GM18951 (cell line): ENCODE data around the gene AMFR.

Experiments used
- POLR2A ChIP-seq: IDR thresholded peaks from 4 replicates; pipeline ENCODE4 v1.6.1; 2011; ENCODE audit warnings: mild to moderate bottlenecking; ENCODE audit not compliant: insufficient read length, insufficient read depth; ENCODE audit errors: extremely low read depth
- in situ Hi-C: fragments of 300-500 bp; cut with MboI; formaldehyde crosslinking; loops from one replicate; pipeline ENCODE4 v1.12.0; 2022; ENCODE audit warnings: low sequenced_read_pairs, mixed read lengths, inconsistent platforms; ENCODE audit not compliant: unreplicated experiment

AMFR gene

DNA sequence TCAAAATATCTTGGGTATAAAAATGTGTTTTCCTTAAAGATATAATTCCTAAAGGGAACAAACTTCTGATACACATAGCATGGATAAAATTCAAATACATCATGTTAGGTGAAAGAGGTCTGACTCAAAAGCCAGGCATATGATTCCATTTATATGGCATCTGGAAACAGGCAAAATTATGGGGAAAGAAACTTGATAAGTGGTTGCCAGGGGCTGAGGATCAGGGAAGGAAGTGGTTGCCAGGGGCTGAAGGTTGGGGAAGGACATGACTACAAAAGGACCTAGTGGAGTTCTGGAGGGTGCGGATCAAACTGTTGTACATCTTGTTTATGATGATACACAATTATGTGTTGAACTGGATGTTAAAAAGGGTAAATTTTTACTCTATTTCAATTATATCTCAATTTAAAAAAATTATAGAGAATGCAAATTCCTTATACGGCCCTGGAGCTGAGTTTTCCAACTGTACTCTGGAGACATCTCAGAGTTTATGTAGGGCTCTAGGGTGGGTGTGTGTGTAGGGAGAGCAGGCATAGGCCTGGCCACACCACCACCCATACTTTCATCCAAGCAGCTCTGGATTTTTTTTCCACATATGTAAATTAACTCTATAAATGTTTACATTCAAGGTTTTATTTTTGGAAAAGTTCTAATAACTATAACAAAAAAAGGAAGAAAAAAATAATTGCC, 55.0 kb downstream of the AMFR start:
- in situ Hi-C loops: no loop called here
- no peak for TF ChIP-seq POLR2A

DNA sequence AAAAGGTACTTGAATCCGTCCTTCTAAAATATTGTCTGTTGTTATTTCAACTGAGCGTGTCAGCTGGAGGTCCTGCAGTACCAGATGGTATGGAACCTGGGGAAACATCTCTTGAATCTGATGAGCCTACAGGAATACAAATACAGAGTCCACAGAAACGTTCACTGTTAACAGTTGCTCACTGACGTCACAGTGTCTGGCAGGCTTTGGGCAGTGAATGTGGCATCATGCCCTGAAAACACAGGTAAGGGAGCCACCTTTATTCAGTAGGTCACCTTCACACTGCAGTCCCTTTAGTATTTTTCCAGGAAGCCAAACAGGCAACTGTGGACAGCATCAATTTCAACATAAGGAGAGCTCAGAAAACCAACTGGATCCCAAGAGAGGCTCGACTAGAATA, 56.1 kb downstream of the AMFR start:
- in situ Hi-C loops: no loop called here
- TF ChIP-seq POLR2A: no peak

DNA sequence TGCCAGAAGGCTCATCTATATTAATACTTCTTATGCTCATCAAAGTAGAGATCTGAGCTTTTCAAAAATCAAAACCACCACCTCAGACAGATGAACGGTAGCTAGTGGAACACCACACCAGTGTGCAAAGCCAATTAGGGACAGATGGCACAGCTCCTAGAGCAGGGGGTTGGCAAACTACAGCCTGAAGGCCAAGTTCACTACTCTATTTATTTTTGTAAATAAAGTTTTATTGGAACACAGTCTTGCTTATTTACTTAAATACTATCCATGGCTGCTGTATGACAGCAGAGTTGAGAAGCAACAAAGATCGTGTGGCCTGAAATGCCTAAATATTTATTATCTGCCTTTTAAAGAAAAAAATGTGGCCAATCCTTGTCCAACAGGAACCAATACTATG, 56.8 kb downstream of the AMFR start:
- TF ChIP-seq POLR2A: no peak
- in situ Hi-C loops: no loop called here

DNA sequence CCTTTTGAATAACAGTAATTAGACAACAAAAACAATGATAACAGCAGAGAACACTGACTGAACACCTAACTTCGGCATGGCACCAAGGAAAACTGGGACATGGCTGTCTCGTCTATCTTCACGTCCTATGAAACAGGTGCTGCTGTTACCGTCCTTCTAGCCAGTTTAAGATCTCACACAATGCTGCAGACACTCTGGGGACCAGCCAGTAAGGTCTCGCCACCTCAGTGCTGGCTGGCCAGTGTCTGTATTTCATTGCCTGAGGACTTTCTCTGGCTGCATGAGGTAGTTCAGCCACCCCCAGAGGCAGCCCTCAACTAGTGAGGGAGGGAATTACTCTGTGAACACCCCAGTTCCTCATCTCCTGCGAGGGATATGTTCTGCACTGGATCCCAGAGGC, 57.6 kb downstream of the AMFR start:
- no peak for TF ChIP-seq POLR2A
- in situ Hi-C loops: no loop called here

DNA sequence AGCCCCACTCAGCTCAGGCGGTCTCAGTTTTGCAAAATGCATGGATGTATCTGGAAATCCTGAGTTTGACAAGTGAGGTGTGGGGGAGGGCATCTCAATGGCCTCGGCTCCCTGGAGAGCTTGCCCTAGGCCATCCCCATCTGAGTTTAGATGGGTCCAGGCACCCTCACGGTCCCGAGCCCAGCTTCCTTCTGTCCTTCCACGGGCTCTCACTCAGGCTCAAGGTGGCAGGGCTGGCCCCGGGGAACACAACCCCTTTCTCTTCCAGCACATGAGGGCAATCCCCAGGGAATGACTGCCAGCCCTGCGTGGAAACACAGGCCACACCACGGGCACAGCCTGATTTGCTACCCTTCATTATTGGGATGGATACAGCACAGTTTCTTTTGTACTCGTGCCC, 58.4 kb downstream of the AMFR start:
- in situ Hi-C loops: no loop called here
- no peak for TF ChIP-seq POLR2A

DNA sequence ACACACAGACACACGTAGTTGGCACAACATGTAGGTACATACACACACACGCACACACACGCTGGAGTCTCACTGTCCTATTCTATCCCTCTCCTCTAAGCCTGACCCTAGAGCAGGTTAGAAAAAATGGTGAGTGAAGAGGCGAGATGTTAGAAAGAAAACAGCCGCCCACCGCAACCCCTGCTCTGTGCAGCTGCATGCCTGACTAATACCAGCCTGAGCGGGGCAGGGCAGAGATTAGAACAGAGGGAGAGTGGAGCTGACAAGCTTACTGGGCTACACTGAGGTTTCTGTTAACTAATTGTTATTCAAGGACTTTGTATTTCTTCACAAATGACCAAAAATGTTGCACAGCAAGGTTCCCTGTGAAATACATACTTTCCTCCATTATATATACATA, 59.8 kb downstream of the AMFR start:
- TF ChIP-seq POLR2A: no peak
- in situ Hi-C loops: no loop called here

DNA sequence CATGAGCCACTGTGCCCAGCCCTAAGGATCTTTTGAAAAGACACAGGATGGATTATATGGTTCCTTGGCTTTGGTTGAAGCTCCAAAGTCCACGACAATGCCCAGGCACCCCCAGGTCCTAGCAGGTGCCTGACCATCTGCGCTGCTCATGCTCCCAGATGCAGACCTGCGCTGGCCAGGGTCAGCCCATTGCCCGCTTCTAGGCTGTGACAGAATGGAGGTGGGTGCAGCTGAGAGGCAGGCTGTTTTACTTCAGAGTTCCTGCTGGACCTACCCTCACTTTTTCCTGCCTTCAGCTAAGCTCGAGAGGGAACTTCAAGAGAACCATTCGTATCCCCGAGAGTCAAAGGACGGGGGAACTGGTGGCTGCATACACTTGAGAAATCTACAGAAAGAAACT, 60.5 kb downstream of the AMFR start:
- in situ Hi-C loops: no loop called here
- no peak for TF ChIP-seq POLR2A

DNA sequence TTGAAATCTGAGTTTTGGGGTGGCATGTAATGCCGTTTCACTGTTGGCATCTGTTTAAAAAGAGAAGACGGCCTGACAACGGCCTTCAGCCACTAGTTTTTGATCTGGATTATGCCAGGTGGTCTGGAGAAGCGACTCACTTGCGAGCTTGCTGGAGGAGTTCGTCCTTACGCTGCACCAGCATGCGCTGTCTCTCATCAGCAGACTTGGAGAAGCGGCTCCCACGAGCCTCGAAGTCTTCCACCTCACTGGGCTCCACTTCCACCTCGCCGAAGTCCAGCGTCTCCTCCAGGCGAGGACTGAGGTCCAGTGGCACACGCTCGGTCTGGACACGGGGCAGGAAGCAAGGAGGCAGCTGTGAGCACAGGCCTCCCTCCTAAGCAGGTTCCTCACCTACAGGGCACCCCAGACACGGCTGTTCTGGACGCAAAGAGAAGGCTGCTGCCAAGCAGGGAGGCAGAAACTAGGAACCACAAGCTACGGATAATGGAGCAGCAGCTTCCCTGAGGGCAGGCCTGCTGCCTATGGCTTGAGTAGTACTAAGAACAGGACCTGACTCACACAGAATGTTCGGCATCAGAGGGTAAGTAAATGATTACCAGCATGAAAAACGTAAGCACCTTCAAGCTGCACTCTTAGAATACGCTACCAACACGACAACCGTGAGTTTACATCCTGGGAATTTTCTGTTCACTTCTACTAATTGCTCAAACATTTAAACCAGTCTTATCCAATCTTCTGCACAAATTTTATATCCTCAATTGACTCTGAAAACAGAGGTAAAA, 61.4 kb downstream of the AMFR start:
- in situ Hi-C loops: no loop called here
- TF ChIP-seq POLR2A: no peak

DNA sequence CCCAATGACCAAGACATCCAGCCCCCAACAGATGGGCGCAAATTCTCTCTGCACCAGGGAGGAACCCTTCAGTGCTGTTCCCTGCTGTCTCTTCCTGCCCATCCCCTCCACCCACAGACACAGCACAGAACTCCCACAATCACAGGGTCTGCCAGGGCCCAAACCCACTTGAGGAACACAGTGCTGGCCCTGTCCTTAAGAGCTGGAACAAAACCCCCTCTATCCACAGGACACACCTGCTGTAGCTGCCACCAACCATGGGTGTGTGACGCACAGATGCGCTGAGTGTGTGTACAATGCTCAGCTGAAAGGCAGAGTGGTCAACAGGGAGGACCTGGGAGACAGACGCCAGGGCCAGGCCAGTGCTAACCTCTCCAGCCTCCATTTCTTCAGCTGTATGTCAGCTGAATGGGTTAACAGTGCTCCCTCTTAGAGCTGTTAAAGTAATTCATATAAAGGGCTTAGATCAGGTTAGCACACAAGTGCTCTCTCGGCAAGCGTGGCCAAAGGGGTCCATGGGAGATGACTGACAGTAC, 62.1 kb downstream of the AMFR start:
- in situ Hi-C loops: no loop called here
- TF ChIP-seq POLR2A: no peak

DNA sequence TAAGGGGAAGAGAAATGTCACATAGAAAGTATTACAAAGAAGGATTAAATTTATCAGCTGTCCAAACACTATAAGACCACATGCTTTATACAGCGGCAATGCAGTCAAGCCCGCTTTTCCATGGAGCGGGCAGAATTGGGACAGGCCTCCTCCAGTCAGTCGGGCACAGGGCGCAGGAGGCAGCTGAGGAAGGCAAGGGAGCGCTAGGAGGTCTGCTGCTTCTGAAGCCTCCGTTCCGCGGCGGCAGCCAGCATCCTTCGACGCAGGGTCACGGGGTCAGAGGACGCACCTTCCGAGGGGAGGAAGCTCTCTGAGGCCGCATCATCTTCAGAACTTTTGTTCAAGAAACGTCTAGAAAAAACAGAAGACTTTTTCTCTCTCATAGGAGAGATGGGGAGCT, 62.6 kb downstream of the AMFR start:
- in situ Hi-C loops: no loop called here
- TF ChIP-seq POLR2A: no peak

DNA sequence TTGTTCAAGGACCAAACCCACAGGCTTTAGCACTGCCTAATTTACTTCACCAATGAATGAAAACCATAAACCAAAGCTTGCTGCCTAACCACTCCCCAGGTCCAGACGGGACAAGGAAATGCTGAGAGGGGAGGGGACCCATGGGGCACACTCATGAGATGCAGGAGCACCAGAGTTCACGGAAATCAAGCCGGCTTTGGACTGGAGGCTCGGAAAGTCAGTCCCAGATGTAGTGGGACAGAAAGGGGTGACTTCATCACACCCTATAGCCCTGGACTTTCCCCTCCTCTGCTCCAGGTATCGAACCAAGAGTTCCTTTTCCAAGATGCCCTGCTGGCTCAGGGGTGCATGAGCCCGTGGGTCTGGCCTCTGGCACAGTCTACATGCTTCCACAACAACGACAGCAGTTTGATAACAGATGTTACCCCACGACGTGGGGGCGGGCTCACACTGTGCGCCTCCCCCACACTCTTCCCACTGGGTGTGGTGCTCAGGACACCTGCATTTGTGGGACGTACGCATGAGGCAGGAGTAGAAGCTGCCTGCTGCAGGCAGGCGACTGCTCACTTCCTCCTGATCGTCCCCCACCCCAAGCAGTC, 63.2 kb downstream of the AMFR start:
- in situ Hi-C loops: no loop called here
- no peak for TF ChIP-seq POLR2A

DNA sequence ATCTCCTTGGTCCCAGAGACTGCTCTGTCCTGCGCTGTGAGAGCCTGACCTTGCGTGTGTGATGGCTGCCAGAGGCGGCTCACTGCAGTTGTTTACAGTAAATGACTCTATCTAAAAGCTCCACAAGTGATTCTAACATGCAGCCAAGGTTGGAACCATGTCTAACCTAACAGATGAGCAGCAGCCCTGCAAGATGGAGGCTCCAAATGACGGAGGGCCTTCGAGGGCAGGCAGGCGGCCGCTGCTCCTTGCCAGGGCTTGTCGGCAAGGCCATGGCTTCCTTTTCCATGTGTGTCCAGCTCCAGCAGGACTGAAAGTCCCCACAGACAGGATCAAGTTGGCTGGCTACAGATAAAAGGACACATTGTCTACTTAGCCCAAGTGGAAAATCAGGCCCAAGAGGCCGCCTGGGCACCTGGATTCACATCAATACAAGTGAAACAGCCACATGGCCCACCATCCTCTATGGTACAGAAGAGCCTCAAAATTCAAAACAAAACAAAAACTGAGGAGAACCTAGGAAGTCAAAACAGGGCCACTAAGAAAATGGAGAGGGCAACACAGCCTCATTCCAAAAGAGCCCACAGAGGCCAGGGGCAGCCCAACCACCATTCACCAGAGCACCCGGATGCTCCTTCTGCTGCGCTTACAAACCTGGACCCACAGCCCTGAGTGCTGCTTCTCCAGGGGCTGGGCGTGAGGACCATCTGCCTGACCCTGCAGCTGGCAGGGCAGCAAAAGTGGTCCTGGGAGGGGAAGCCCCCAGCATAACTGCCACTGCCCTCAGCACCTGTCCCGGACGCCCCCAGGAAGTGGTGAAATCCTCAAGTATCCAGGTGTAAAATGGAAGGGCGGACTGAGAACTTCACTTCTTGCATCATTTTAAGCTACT, 65.0 kb downstream of the AMFR start:
- TF ChIP-seq POLR2A: no peak
- in situ Hi-C loops: no loop called here
